ENCODE data around the gene ABCD4. TPM values are rescaled to one million over a fixed set of nuclear protein-coding genes. Genes with fewer than 3 reads are reported as not detected.

ABCD4 gene
- polyA plus RNA-seq, 1 of the 3 experiments (the other 2 are of a cell fraction): 37.0 TPM

- Histone ChIP-seq H3K79me2 (ENCODE audit: insufficient read depth) (no peaks in the 10 kb centered on the region), H3K9me3 (no peaks in the 10 kb centered on the region), H2AFZ (ENCODE audit: low read depth) (no peak overlapping the region), H3K4me3 (ENCODE audit: low read depth in 2 of 2, low read length in 1 of 2) (no peak overlapping the region), H3K9ac (no peak overlapping the region), H3K4me2 (no peak overlapping the region), H3K9me2 (no peaks in the 10 kb centered on the region), H3K27ac (ENCODE audit: low read depth in 2 of 2, low read length in 1 of 2) (no peak overlapping the region), H3K27me3 (ENCODE audit: insufficient read depth) (peaks cover 48% of the 10 kb centered on the region), H3K36me3 (replicated peaks in 1 of 2; ENCODE audit: control insufficient read depth in 1 of 2, insufficient read depth in 2 of 2, low read length in 1 of 2) (no peaks in the 10 kb centered on the region), H3K4me1 (ENCODE audit: control insufficient read depth in 1 of 2, insufficient read depth in 2 of 2, low read depth in 1 of 2, low read length in 1 of 2) (no peaks in the 10 kb centered on the region), H4K20me1 (ENCODE audit: insufficient read depth) (no peaks in the 10 kb centered on the region), H3F3A (replicated peaks; ENCODE audit: insufficient read depth) (no peaks in the 10 kb centered on the region)
- TF ChIP-seq MAX (IDR thresholded peaks at IDR 0.05; ENCODE audit: low read depth) (no peak), ZBTB33 (IDR thresholded peaks at IDR 0.05; ENCODE audit: borderline replicate concordance, low read depth) (no peak), FOSL2 (IDR thresholded peaks at IDR 0.05; ENCODE audit: borderline replicate concordance, low read depth) (no peak), SMC3 (IDR thresholded peaks at IDR 0.05; ENCODE audit: low read depth, low read length) (no peak), MEF2A (IDR thresholded peaks at IDR 0.05; ENCODE audit: borderline replicate concordance, low read depth) (no peak), EZH2phosphoT487 (IDR thresholded peaks at IDR 0.05; ENCODE audit: borderline replicate concordance, low read depth) (no peak), ELF1 (IDR thresholded peaks at IDR 0.05) (no peak), RXRA (IDR thresholded peaks at IDR 0.05; ENCODE audit: borderline replicate concordance, low read depth) (no peak), USF1 (IDR thresholded peaks at IDR 0.05; ENCODE audit: borderline replicate concordance, low read depth) (no peak), FOXM1 (IDR thresholded peaks at IDR 0.05; ENCODE audit: low read depth) (no peak), TCF12 (IDR thresholded peaks at IDR 0.05) (no peak), NRF1 (IDR thresholded peaks at IDR 0.05; ENCODE audit: low read depth, low read length) (no peak), POLR2AphosphoS5 (IDR thresholded peaks at IDR 0.05; ENCODE audit: low read depth, low read length) (no peak), MXI1 (IDR thresholded peaks at IDR 0.05; ENCODE audit: low read depth, low read length) (no peak), NFIC (IDR thresholded peaks at IDR 0.05; ENCODE audit: borderline replicate concordance) (no peak), JUND (IDR thresholded peaks at IDR 0.05) (no peak), GABPA (IDR thresholded peaks at IDR 0.05; ENCODE audit: low read depth) (no peak), TEAD4 (IDR thresholded peaks at IDR 0.05; ENCODE audit: borderline replicate concordance, insufficient read depth) (no peak), REST (IDR thresholded peaks at IDR 0.05; ENCODE audit: low read depth, low read length) (no peak)
- CTCF ChIA-PET: interaction anchor here (1.3 to 6.5 kb wide), 6 partner anchors 8 to 139 kb away, joined by 3 to 64 read pairs (median 19); no protein-coding TSS in a partner anchor
- POLR2A ChIA-PET: interaction anchor here (0.7 kb wide), 1 partner anchor 167 kb away, joined by 3 read pairs; no protein-coding TSS in a partner anchor
- 74% methylated on average over 12 of the region's 12 CpGs for WGBS (ENCODE audit: low lambda C conversion rate)
- DNase-seq: no peak
These were observed 53.0 kb downstream of the ABCD4 start for GRCh38 chr14:74249433-74250375.

Measured in SK-N-SH (cell line).